GM12872 (cell line): ENCODE measurements around the gene FOXE3.

ENCODE experiments used
- CTCF ChIP-seq: IDR thresholded peaks from 3 replicates; pipeline ENCODE4 v1.5.1; 2011; ENCODE audit warnings: low read depth, mild to moderate bottlenecking, low read length, moderate library complexity; ENCODE audit not compliant: insufficient read depth

The FOXE3 gene

GRCh38 chr1:47384083-47384482, 32.0 kb upstream of the FOXE3 start:
- TF ChIP-seq CTCF = no peak

GRCh38 chr1:47385020-47385419, 31.1 kb upstream of the FOXE3 start:
- no peak for TF ChIP-seq CTCF

GRCh38 chr1:47386268-47386667, 29.8 kb upstream of the FOXE3 start:
- TF ChIP-seq CTCF = no peak

- TF ChIP-seq CTCF = no peak
Measured at GRCh38 chr1:47388030-47388890, 27.8 kb upstream of the FOXE3 start.

GRCh38 chr1:47388891-47389238, 27.2 kb upstream of the FOXE3 start:
- peak; percentile 92 for TF ChIP-seq CTCF

GRCh38 chr1:47389731-47390130, 26.4 kb upstream of the FOXE3 start:
- TF ChIP-seq CTCF = no peak

GRCh38 chr1:47390843-47391242, 25.2 kb upstream of the FOXE3 start:
- no peak for TF ChIP-seq CTCF
